Fibroblast of mammary gland (primary cell): ENCODE results near the gene GPBAR1.

Experiments used
- DNase-seq: peaks from one replicate; pipeline ENCODE4 v3.0.0-alpha.2; 2010; ENCODE audit warnings: low read depth
- H3K4me3 ChIP-seq: 2 replicates; pipeline ENCODE4 v1.5.1; 2011; ENCODE audit warnings: low read depth, mild to moderate bottlenecking, low read length, moderate library complexity; ENCODE audit not compliant: control insufficient read depth
- CTCF ChIP-seq: conservative IDR thresholded peaks from 2 replicates; pipeline ENCODE4 v1.5.1; 2011; ENCODE audit warnings: low read depth, low read length, inconsistent platforms; ENCODE audit not compliant: control insufficient read depth, insufficient read depth

The GPBAR1 gene

GRCh38 chr2:218252509-218253231 lies 8.1 kb upstream of the GPBAR1 start:
- no peak overlapping the region for H3K4me3 ChIP-seq
- peak; percentile 73 for DNase-seq
- no peak for TF ChIP-seq CTCF

- no peak for DNase-seq
- no peak overlapping the region for H3K4me3 ChIP-seq
- TF ChIP-seq CTCF: no peak
Observed at GRCh38 chr2:218253232-218253625, 7.6 kb upstream of the GPBAR1 start.

- H3K4me3 ChIP-seq: no peak overlapping the region
- DNase-seq: peak; percentile 83
- no peak for TF ChIP-seq CTCF
Observed at GRCh38 chr2:218255446-218255845, 5.4 kb upstream of the GPBAR1 start.

GRCh38 chr2:218256612-218257350 lies 4.0 kb upstream of the GPBAR1 start:
- no peak overlapping the region for H3K4me3 ChIP-seq
- no peak for TF ChIP-seq CTCF
- no peak for DNase-seq

DNA sequence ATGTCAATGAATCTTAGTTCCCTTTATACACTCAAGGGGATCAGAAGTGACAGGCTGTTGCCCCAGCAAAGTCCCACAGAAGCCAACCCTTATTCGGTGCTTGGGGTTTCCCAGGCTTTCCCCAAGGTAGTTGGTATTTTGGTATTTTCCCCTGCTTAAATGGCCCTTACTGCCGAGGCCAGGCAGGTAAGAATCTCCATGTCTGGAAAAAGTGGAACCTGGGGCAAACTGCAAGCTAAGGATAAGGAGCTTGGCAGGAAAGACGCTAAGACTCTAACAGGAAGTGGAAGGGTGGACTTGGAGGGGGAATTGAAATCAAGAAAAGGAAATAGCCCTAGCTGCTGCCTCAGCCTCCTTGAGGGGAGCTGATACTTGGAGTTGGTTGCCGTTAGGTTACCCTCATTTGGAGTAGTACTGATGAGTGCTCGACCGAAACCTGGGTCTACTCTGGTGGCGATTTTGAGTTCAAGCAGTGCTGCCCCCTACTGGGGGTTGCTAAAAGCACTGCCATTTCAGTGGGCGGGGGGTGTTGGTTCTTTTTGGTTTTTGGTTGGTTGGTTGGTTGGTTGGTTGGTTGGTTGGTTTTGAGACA lies 3.3 kb upstream of the GPBAR1 start:
- peak; percentile 68 for TF ChIP-seq CTCF
- no peak overlapping the region for H3K4me3 ChIP-seq

GRCh38 chr2:218259099-218259961 lies 1.5 kb upstream of the GPBAR1 start:
- H3K4me3 ChIP-seq: no peak overlapping the region
- peak; percentile 88 for DNase-seq
- TF ChIP-seq CTCF: no peak

More for the DNA sequence above, 3.3 kb upstream of the GPBAR1 start:
- DNase-seq: peak; percentile 34
